NCI-H1105 (cell line): ENCODE results near the gene TIMMDC1.
"Not testable (repeated sequence)": the region's sequence is repeated elsewhere in the genome, so short reads cannot be mapped to it uniquely, and the experiment has no call there.

ENCODE experiments used
- DNase-seq: peaks from one replicate; lab custom pipeline; 2025; lab: John Stamatoyannopoulos, UW

TIMMDC1 gene

DNA sequence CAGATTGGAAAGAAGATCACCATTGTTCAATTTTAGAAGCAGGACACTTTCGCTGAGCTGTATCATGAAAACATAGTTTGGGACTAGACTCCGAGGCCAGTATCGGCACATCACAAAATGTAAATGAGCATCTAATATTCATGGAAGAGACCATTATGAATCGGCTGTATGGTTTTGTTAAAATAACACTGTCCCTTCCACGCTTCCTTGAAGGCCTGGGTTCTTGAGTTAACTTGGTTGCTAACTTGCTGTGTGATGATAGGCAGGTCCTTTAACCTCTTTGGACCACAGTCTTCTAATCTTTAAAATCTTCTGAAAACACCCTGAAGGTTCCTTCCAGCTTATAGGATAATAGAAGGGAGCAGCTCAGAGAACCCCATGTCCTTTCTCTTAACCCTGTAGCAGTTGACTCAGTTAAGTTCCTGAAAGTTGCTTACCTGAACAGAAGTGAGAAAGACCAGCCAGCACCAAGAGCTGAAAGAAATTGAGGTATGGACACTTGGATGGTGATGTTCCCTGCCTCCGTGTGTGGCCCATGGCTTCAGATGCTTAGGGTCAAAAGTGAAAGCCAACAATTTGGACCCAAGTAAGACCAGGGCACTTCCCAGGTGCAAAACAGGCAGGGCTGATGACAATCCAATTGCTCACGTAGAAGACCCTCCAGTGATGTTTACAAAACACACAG is 59.0 kb downstream of the TIMMDC1 start:
- no peak for DNase-seq

DNA sequence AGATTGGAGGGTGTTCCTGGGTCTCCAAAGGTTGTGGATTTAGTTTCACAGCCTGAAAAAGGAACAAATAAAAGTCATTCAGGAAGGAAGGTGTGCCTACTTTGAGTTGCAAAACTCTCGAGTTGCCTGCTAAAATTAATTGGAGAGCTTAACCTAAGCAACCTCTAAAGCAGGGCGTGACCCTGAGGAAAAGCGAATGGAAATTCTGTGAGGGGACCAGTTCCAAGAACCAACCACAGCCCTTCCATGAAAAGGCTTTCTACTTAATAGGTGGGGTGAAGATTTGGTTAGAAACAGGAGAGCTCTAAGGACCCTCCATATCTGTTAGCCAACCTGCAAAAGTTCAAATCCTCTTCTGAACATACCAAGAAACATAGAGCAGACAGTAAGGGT is 59.5 kb downstream of the TIMMDC1 start:
- no peak for DNase-seq

GRCh38 chr3:119558626-119559317 is 60.4 kb downstream of the TIMMDC1 start:
- DNase-seq = no peak

DNA sequence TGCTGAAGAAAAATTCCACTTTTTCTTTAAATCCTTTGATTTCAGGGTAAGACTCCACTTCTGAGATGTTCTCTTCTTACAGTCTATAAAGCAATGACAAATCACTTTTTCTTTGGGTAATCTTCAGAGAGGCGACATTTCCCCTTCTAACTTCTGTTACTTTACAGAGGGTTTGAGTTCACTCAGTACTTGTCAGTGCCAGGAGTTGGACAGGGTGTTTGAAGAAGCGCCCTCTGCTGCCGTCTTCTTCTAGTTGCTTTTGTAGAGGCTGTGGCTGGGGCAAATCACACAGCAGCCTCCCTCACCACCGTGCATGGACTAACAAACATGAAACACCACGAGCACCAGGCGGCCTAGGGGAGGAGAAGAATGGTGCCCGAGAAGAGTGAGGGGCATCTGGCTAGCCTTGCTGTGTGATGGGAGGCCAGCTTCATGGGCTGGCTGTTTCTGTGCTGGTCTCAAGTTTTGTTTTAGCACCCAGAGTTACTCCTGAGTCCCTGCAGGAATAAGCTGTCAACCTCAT is 61.2 kb downstream of the TIMMDC1 start, which contains the start of gene CD80:
Gene CD80, minus strand, starts transcription at position 174 of the 523 bp plus-strand sequence. CDS start 1,886 bp downstream, outside the sequence.
- no peak for DNase-seq

DNA sequence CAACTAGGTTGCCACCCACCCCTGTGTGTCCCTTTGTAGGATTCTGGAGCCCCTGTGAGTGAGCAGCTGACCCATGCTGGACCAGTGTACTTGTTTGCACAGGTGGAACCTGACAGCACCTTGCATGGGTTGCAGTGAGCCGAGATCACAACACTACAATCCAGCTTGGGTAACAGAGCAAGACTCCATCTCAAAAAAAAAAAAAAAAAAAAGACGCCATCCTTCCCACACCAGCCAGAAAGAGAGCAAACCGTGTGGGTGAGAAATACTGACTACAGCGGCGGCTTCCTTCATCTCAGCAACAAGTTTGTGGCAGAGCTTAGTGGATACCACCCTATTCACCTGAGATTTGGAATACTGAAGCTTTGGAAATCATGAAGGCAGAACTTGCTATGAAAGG is 61.8 kb downstream of the TIMMDC1 start:
- no peak for DNase-seq

DNA sequence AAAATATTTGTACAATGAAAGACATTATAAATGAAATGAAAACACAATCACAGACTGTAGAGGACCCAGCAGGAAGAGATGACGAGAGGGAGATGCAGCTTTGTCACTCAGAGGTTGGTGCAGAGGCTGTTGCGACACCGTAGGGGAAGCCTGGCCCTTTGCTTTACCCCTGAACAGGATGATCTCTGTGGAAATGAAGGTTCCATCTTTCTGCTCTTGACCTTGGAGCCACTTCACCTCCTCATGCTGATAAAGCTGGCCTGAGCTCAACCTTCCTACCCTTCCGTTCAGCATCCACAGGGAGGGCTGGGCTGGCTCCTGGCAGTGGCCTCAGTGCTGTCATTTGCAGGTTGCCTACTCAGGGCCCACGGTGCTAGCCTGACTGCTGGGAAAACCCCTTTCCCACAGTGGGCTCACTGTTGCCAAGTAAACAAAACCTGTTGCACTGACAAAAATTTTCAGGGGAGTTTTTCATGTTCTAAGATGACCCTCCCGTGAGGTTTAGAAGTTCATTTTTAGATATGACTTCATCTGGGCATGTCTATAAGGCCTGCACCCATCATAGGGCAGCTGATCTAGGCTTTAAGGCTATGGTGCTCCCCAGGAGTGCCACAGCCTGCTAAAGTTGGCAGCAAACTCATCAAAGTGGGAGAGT is 64.1 kb downstream of the TIMMDC1 start:
- DNase-seq = no peak

DNA sequence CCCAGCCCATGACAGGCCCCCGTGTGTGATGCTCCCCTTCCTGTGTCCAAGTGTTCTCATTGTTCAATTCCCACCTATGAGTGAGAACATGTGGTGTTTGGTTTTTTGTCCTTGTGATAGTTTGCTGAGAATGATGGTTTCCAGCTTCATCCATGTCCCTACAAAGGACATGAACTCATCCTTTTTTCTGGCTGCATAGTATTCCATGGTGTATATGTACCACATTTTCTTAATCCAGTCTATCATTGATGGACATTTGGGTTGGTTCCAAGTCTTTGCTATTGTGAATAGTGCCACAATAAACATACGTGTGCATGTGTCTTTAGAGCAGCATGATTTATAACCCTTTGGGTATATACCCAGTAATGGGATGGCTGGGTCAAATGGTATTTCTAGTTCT is 65.0 kb downstream of the TIMMDC1 start:
- not testable (repeated sequence) for DNase-seq

GRCh38 chr3:119569156-119569555 is 70.8 kb downstream of the TIMMDC1 start:
- no peak for DNase-seq

DNA sequence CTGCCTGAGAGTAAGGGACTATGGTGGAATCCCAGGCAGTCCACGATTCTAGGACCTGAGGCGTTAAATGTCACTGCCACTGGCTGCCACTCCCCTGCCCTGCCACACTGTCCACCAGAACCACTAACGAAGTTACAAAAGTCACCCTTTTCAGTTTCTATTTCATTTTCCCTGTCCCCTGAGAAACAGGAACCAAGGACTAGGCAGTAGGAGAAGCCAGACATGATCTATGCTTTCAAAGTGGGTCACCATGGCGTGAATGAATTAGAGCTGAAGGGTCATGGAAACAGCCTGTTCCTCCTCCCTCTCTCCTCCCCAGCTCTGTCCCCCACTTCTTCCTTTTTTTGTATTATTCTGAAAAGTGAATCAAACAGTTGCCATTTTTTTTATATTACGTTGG is 71.9 kb downstream of the TIMMDC1 start:
- DNase-seq = no peak

GRCh38 chr3:119571230-119571629 is 72.9 kb downstream of the TIMMDC1 start:
- no peak for DNase-seq

GRCh38 chr3:119571688-119572087 is 73.3 kb downstream of the TIMMDC1 start:
- no peak for DNase-seq
